NCI-H345 treated with DMSO at 0.1 percent for 48 hours (cell line): Measurements from ENCODE around the gene FOXA2.

Experiments
- DNase-seq: peaks from one replicate; lab custom pipeline; 2025; ENCODE audit not compliant: unreplicated experiment; lab: John Stamatoyannopoulos, UW

FOXA2 gene

DNA sequence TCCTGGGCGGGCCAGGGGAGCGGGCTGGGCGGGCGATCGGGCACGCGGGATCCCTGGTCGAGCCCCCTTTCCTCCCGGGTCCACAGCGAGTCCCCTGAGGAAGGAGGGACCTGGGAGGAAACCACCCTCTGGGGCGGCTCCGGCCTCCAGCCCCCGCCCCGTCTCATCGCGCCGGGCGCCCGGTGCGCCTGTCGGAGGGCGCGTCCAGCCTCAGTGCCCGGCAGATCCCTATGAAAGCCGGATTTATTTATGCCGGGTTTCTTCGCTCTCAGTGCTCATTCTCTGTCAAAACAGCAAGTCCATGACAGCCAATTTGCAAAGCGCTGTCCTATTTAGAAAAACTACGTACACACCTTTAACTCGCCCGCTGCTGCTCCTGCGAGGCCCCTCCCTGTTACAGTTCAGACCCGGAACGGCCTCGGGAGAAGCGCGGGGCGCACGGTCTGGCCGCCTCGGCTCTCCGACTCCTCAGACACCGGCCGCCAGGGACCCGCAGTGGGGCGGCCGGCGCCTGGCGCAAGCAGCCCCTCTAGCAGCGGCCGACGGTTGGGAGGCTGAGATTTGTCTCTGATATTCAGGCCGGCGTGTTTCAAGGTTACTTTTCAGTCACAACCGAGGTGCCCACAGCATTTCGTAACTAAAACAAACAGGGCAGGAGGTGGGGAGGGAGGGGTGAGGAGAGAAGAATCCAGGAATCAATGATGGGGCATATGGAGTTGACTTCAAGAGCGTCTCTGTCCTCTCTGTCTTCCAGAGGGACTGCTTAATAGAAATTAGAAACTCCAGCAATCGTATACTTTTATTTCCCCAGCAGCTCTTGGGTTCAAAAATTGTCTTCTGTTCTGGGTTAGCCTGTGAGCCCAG lies 782 bp upstream of the FOXA2 start:
- no peak for DNase-seq

DNA sequence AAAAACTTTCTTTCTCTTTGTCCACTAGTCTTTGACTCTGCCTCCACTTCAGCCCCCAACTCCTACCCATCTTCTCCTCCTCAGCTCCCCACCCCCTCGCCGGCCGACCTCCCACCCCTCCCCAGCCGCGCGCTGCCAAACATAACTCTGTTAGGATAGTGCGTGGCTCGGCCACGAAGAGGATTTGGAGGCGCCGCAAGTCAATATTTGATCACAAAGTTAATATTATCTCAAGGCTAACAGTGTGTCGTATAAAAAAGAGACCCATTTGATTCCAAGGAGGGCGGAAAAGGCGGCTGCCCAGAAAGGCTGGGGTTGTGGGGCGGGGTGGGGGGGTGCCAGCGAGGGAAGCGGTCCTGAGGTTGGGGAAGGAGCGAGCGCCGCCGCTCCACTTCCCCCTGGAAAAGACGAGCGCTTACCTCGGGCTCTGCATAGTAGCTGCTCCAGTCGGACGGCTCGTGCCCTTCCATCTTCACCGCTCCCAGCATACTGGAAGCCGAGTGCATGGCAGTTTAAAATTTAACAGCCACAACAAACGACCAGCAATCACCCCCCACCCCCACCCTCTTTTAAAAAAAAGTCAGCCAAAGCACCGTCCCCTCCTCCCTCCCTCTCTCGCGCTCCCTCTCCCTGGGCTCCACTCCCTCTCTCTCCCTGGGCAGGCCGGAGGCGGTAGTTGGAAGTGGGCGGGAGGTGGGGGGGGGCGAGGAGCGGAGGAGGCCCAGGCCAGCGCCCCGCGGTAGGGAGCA lies 425 bp downstream of the FOXA2 start:
- DNase-seq, result no peak

DNA sequence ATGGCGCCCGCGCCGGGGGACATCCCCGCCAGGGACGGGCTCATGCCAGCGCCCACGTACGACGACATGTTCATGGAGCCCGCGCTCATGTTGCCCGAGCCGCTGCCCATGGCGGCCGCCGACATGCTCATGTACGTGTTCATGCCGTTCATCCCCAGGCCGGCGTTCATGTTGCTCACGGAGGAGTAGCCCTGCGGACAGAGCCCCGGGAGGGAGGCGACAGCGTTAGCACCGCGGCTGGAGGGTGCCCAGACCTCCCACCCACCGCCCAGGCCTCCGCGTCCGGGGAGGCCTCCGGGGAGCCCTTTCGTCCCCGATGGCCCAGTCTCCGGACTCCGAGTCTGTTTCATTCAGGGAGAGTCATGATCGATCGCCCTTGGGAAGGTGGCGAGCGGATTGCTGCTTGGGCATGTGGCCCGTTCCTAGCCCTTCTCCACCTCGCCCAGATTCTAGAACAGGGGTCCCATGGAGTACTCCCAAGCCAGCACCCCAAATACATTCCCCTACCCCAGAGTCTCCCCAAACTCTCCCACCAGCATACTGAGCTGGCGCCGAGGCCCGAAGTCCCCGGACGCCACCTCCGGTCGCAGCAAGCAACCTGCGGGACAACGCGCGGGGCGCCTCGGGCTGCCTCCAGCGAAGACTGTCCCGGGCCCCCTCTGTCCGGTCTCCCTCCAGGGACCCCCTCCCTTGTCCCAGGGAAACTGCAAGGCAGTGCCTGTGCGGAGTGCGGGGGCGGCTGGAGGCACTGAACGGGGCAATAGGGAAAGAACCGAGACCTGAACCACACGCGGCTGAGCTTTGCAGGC lies 1.2 kb downstream of the FOXA2 start:
- DNase-seq, result no peak

DNA sequence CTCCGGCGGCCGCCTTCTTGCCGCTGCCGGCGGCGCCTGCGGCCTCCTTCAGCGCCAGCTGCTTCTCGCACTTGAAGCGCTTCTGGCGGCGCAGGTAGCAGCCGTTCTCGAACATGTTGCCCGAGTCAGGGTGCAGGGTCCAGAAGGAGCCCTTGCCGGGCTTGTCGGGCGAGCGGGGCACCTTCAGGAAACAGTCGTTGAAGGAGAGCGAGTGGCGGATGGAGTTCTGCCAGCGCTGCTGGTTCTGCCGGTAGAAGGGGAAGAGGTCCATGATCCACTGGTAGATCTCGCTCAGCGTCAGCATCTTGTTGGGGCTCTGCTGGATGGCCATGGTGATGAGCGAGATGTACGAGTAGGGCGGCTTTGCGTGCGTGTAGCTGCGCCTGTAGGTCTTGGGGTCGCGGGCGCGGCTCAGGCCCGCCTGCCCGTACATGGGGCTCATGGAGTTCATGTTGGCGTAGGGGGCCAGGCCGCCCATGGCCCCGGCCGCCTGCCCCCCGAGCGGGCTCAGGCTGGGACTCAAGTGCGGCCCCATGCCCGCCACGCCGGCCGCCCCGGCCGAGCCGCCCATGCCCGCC lies 1.9 kb downstream of the FOXA2 start:
- DNase-seq, result no peak

DNA sequence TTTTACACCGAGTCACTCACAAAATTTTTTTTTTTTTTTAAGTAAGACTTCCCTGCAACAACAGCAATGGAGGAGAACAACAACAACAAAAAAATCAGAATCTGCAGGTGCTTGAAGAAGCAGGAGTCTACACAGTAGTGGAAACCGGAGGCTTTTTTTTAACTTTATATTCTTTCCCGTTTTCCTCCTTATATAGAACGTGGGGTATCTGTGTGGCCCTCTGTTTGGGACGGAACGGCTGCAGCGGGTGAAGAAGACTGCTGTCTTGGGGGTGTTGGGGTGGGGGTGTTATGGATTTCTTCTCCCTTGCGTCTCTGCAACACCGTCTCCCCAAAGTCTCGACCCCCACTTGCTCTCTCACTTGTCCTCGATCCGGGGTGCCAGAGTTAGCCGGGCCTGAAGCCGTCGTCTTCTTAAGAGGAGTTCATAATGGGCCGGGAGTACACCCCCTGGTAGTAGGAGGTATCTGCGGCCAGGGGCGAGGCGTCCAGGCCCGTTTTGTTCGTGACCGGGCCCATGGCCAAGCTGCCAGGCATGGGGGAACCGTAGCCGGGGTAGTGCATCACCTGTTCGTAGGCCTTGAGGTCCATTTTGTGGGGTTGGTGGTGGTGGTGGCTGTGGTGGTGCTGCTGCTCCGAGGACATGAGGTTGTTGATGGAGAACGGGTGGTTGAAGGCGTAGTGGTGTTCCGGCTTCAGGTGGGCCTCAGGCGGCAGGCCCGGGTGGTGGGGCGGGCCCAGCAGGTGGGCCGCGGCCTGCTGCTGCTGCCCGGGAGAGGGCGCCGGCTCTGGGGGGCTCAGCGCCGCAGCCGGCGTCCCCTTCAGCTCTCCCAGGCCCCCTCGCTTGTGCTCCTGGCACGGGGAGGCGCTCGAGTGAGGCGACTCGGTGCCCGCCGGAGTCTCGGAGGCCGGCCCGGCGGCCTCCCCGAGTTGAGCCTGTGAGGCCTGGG lies 2.7 kb downstream of the FOXA2 start:
- DNase-seq, result no peak

DNA sequence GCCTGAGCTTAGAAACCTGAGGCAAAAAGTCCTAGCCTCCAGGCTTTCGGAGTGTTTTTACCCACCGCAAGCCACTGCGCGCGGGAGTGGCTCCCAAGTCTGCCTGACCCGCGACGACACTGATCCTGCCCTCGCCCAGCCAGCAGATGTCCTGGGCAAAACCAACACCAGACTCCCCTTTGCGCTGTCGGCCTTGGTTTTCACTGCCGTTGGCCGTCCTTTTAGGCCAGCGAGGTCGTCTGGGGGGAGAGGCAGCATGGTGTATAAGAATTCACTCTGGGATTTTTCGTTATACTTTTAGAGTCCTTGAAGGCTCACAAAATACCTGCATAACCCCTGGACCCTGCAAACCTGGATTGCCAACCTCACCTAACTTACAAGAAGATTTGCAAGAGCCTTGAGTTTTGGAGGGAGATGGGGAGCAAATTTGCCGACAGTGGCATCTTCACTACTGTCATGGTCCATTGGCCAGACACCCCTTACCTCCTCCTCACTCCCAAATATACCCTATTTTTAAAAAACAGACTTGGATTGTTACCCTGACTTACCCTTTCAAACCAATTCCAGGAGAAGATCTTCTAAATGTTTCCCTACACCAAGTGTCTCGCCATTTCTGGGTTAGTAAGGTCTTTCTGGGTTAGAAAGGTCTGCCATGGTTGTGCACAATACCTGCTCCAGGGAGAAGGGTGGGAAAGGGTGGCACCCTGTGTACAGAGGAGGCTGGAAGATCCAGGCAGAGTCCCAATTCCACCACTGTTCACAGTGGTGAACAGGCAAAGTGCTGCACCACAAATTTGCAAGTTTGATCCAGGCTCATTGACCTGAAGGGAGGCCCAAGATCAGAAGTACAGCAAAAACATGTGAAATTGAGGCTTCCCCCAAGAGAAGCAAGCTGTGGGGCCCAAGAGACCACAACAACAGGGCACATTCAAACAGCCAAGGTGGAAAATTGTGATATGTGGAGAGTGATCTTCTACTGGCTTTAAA lies 4.4 kb downstream of the FOXA2 start:
- DNase-seq, result no peak

DNA sequence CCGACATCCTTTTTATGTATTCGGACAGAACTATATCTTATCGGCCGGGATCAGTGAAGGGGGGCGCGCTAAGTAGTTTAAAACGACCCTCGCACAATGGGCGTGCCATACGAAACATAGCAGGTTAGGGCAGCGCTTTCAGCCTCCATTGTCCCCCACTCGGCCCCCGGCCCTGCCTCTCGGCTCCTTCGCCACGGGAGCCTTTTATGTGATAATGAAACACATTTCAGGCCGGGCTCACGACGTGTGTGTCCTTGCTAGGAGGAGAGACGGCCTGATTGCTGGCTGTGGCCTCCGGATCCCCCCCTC lies 5.3 kb downstream of the FOXA2 start:
- no peak for DNase-seq

DNA sequence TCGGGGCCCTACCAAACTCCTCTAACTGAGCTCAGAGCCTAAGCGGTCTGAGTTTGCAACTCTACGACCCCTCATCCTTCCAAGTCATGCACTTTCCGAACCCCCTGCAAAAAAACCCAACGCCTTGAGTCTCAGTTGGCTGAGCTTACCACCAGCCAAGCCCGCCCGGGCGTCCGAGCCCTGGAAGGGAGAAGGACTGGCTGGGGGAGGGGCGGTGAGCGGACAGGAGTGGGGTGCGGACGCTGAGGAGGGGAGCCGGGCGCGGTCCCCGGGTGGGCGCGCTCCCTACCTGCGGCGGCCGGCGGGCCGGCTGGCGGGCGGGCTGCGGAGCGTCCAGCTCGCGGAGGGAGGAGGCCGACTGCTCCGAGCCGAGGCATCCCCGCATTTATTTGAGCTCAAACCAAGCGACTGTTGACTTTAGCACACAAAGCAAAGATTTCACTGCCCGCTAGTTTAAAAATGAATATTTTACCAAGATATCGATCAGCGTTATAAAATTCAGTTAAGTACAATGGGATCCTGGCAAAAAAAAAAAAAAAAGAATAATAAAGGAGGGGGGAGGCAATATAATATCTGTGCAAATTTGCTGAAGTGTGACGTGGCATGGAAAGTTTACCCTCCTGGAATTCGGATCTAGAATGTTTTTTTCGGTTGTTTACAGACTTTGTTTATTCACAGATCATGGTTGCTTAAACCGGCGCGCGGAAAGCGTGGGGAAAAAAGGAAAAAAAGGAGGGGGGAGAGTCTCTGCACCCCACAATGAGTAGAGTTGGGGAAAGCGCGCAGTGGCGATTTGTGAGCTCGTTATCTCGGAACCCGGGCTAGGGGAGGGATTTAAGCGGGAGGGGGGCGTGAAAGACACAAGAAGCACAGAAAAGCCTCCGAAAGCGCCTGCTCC lies 5.9 kb downstream of the FOXA2 start:
- no peak for DNase-seq

DNA sequence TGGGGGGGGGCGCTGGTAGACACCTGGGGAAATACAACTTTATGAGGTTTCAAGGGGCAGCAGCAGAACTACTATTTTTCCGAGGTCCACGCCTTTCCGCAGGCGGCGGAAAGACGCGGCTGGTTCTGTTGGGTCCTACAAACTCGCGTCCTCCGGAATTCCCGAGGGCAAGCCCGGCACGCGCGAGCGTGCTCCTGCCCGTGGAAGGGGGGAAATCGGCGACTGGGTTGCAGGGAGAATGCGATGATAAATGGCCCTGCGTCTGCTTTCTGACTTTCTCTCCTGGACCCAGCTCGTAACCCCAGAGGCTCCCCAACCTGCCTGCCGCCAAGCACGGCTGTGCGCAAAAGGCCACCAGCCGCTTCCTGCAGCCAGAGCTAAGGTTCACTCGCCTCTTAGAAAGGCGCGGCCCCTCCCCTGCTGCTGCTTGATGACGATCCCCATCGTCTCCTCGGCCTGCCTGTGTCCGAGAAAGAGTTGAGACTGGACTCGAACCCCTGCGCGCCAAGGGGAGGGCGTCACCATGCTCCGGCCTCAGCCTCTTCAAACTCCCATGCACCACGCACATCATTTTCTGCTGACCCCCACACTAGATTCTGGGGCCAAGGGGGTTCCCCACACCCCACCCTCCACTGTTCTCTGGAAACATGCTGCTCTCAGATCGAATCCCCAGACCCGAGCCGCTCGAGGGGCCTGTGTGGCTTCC lies 6.7 kb downstream of the FOXA2 start:
- DNase-seq, result no peak

DNA sequence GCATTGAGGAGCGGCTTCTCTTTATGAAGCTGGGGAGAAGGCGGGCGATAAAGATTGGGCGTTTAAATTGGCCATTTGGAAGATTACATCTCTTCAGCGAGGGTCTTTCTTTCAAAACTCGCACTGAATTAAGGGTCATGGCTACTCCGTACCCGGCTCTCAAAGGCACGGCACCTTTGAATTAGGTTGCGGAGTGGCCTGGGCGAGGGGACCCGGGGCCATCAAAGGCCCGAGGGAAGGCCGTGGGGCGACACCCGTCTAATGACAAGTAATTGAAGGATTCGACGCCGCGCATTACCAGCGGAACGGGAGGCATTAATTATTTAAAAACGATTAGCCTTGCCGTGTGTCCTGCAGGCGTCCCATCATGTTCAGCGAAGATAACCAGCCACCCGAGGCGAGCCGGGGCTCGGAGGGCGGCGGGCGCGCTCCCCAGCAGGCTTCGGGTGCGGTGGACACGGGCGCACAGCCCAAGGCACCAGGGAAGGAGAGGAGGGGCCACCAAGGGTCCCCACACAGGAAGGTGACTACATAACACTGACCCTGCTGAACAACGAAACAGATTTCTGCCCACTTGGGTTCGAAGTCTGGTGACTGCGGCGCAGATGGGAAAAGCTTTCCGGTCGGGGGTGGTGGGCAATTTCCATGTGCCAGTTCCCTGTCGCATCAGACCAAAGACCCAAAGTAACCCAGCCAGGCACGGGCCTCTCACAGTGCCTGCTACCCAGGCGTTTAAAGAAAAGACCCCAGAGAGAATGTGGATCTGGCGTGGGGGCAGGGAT lies 7.4 kb downstream of the FOXA2 start:
- DNase-seq, result no peak

DNA sequence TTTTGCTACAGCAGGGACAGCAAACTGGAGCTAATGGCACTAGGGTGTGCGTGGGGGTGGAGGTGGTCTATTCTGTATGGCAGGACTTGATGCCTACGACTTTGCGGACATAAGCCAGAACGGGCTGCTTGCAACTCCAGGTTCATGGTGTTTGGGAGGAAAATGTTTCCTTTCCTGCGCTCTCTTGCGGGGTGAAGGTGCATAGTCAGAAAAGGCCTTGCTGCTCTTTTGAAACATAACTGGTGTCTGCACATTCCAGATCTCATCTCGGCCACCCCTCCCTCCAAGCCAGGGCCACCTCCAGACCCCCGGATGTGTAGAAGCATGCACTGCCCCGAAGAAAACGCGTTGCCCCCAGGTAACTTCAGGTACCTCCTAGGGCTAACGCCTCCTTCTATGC lies 8.1 kb downstream of the FOXA2 start:
- no peak for DNase-seq

DNA sequence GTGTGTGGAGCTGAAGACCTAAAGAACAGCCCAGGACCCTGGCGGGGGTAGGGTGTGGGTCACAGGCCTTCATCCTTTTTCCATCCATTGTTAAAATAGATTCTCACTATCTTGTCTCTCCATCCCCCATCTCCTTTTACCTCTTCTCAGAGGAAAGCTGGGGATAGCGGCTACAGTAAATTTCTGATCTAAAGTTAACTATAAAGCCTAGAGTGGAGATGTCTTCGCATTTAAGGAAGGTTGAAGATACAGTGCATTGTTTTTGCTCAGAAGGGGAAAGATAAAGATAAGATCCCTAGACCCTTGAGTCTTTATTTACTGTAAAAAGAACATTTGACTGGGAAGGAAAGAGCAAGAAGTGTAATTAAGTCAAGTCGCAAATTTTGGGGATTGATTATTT lies 8.6 kb downstream of the FOXA2 start:
- DNase-seq, result no peak

DNA sequence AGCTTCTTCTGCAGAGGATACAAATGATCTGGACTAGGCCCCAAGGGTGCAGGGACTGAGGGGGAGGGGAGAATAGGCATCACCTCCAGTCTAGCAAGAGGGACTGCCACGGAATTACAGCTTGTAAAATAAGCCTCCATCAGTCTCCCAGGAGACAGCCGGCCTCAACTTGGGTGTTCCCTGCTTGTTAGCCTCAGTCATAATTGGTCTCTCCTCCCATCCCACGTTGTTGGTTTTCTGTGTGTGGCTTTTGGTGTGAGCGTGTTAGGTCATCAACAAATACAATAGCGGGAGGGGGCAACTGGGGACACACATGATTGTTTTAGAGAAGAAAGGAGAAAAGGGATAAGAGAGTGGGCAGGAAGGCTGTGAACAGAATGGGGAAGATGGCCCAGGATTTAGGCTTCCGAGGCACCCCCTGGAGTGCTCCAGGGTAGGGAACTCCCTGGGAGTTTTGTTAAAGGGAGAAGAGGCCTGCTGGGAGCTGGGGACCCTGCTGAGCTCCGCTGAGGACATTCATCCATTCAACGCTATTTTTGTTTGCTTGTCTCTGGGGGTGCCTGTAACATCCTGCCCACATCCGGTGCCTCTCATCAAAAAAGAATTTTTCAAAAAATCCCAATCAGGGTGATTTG lies 9.2 kb downstream of the FOXA2 start:
- peak; percentile 86 for DNase-seq

DNA sequence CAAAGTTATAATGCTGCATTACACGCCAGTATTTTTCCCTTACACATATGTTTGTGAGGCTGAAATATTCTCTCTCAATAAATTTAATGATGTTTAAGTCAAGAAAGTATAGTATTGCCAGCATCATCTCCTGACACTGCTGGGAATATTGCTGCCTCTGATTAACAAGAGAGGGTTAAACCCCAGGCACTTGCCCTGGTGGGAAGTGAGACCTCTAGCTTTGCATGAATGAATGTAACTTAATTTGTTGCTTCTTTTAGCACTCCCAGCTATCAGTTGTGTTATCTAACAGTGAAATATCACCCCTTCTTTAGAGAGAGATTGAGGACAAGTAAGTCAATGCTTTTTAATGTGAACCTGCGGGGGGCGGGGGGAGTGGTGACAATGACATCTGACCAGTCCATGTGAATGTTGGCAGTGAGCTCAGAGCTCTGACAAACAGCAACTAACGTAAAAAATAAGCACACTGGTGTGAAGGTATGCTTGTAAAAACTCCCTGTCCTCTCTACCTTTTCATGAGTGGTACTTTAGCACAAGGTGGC lies 9.8 kb downstream of the FOXA2 start:
- DNase-seq, result no peak

DNA sequence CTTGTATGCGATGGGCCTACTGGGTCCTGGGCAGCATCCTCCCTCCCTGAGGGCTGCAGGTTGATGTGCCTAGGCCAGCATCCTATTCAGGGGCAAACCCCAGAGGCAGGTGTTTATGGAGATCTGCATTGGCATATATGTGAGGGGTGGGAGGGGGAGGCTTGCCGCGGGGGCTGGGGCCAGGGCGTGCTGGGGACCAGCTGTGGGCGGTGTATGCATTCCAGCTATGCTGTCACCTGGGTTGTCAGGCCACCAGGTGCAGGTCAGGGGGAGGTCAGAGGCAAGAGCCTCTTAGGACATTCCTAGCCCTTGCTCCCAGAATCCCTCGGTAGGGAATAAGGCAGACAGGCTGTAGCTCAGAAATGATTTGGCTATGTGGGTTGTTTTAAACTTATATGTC lies 11.9 kb downstream of the FOXA2 start:
- no peak for DNase-seq

DNA sequence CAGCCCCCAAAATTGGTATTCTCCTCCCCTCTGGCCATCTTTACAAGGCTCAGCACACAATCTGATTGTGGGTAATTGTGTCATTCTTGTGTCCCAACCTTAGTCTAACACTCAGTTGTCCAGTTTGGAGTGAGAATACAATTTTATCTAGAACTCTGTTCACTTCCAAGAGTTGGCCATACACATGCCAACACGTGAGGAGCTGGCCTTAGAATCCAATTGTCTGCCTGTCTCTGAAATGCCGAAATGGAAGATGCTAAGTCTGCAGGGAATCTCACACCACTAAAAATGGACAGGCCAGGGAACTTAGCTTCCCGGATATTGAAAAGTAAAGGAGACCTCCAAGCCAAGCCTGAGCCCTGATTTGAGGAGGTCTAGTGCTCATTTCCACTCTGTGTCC lies 12.3 kb downstream of the FOXA2 start:
- DNase-seq, result no peak
